Erythroblast (primary cell): ENCODE data around the gene C14orf180.

Experiments
- GATA1 ChIP-seq: IDR thresholded peaks from 2 replicates; pipeline ENCODE4 v1.6.1; 2011; ENCODE audit warnings: low read depth, mild to moderate bottlenecking, control low read depth, low read length, moderate library complexity
- POLR2A ChIP-seq: IDR thresholded peaks from 2 replicates; pipeline ENCODE4 v1.6.1; 2011; ENCODE audit warnings: mild to moderate bottlenecking, low read length

- TF ChIP-seq POLR2A: no peak
- no peak for TF ChIP-seq GATA1
These were observed 25.2 kb downstream of the C14orf180 start, which contains the start of gene TMEM179 for GRCh38 chr14:104604458-104605449.
